ENCODE data around the gene RPA3. TPM values are rescaled to one million over a fixed set of nuclear protein-coding genes. Genes with fewer than 3 reads are reported as not detected.

Gene RPA3
- total RNA-seq (2021), result 108 TPM in 2 replicates
- long read RNA-seq, partial matches to known transcripts, result 62 of 66 reads
- long read RNA-seq, other reads (novel, unspliced or antisense), result 4 of 66 reads

- no peak within 1 kb of the TSS for H3K27ac ChIP-seq (ENCODE audit: insufficient read length, low read depth, low read length)
- H3K27me3 ChIP-seq (ENCODE audit: insufficient read depth, low read length), result no peaks in the 10 kb centered on the region
- H3K23me2 ChIP-seq (ENCODE audit: insufficient read length, low read depth, low read length, poor library complexity, severe bottlenecking), result no peaks in the 10 kb centered on the region
- no peak within 1 kb of the TSS for H4K8ac ChIP-seq (replicated peaks; ENCODE audit: insufficient read length, low read depth, low read length)
- no peak within 1 kb of the TSS for H3K18ac ChIP-seq (ENCODE audit: insufficient read length, low read depth, low read length)
- no peak within 1 kb of the TSS for H3K56ac ChIP-seq (ENCODE audit: insufficient read length, low read depth, low read length)
- H2BK20ac ChIP-seq (ENCODE audit: low read depth, low read length, poor library complexity, severe bottlenecking), result no peak within 1 kb of the TSS
- no peaks in the 10 kb centered on the region for H3K4me1 ChIP-seq (ENCODE audit: insufficient read depth, low read length)
- Mint-ChIP-seq H3K9me3 (peaks cover 0 to 2% of the 10 kb centered on the region in 2 experiments; a peak in 1 of 5 replicates), H3K27me3 (ENCODE audit: low read depth) (no peaks in the 10 kb centered on the region), H3K4me3 (no peak within 1 kb of the TSS), H3K27ac (no peak within 1 kb of the TSS), H3K36me3 (ENCODE audit: insufficient read depth in 1 of 3, low read depth in 3 of 3) (no peaks in the 10 kb centered on the region; a peak in 1 of 7 replicates), H3K4me1 (peaks cover 11 to 14% of the 10 kb centered on the region in 2 experiments)
- no peak within 1 kb of the TSS for H2AK5ac ChIP-seq (ENCODE audit: insufficient read length, low read length)
- H2AFZ ChIP-seq (ENCODE audit: low read length), result no peak within 1 kb of the TSS
- no peaks in the 10 kb centered on the region for H4K20me1 ChIP-seq (ENCODE audit: control insufficient read depth, insufficient read depth, insufficient read length)
- H3K4ac ChIP-seq (ENCODE audit: low read depth, low read length), result no peak within 1 kb of the TSS
- H2BK120ac ChIP-seq (ENCODE audit: low read depth, low read length, poor library complexity, severe bottlenecking), result no peak within 1 kb of the TSS
- no peak within 1 kb of the TSS for H3K23ac ChIP-seq (ENCODE audit: insufficient read length, low read depth, low read length)
- H3K79me1 ChIP-seq (ENCODE audit: insufficient read depth, low read depth, low read length, poor library complexity, severe bottlenecking), result no peaks in the 10 kb centered on the region
- no peak within 1 kb of the TSS for H2BK12ac ChIP-seq (ENCODE audit: insufficient read length, low read depth, low read length)
- no peak for DNase-seq
- H2BK15ac ChIP-seq (ENCODE audit: low read depth, low read length), result no peak within 1 kb of the TSS
- H3K9me3 ChIP-seq (ENCODE audit: control insufficient read depth, low read depth, low read length), result no peaks in the 10 kb centered on the region
- H3K9ac ChIP-seq (ENCODE audit: extremely low read depth, insufficient read length, low read length), result no peak within 1 kb of the TSS
- TF ChIP-seq CTCF (conservative IDR thresholded peaks at IDR 0.05), result no peak
- no peak within 1 kb of the TSS for H3K14ac ChIP-seq (ENCODE audit: insufficient read depth, low read length)
- H3K79me2 ChIP-seq (ENCODE audit: insufficient read depth, low read length), result no peaks in the 10 kb centered on the region
- no CpG with 5 or more reads among the region's 1 CpG for WGBS (ENCODE audit: extremely low coverage, insufficient read length, low lambda C conversion rate)
- no peak within 1 kb of the TSS for H2BK5ac ChIP-seq (ENCODE audit: insufficient read length, low read length)
- no peak within 1 kb of the TSS for H3T11ph ChIP-seq (ENCODE audit: low read length)
- no peak within 1 kb of the TSS for H3K4me2 ChIP-seq (ENCODE audit: insufficient read depth, insufficient read length, low read length)
- H4K5ac ChIP-seq (ENCODE audit: insufficient read length, low read depth, low read length), result no peak within 1 kb of the TSS
- H4K91ac ChIP-seq (ENCODE audit: insufficient read length, low read depth, low read length), result no peak within 1 kb of the TSS
These were observed at the start of gene RPA3 for GRCh38 chr7:7718492-7718891. RPA3 (minus strand) TSS chr7:7718607; CDS start chr7:7640418, 78,189 bp downstream.
